Caco-2 (cell line): ENCODE measurements around the gene TBXT. TPM values are rescaled to one million over a fixed set of nuclear protein-coding genes. Genes with fewer than 3 reads are reported as not detected.

Experiments
- BruUV-seq: library from RNA; stranded (reverse); fragments of 400-500 nt; replicated peaks from 2 replicates; lab custom pipeline; 2021; lab: Mats Ljungman, UMichigan
- CTCF ChIA-PET: fragments of 300-600 bp; sonication (Branson Sonifier 250); formaldehyde crosslinking; loops from one replicate; lab custom pipeline; 2022; ENCODE audit warnings: antibody characterized with exemption; lab: Charles Lee
- POLR2A ChIA-PET: fragments of 300-600 bp; sonication (Branson Sonifier 250); formaldehyde crosslinking; loops from one replicate; lab custom pipeline; 2022; ENCODE audit warnings: antibody characterized with exemption; lab: Charles Lee
- DNase-seq, 2 experiments: peaks; one replicate each; pipeline versions ENCODE4 v3.0.0 to v3.0.0-alpha.2; 2020 to 2022
- H3K27me3 ChIP-seq: replicated peaks from 2 replicates; pipeline ENCODE4 v1.6.0; 2011; ENCODE audit warnings: low read length; ENCODE audit not compliant: control insufficient read depth, insufficient read depth
- H3K36me3 ChIP-seq: 2 replicates; pipeline ENCODE4 v1.5.1; 2011; ENCODE audit warnings: low read length; ENCODE audit not compliant: control insufficient read depth, insufficient read depth
- H3K4me1 ChIP-seq: fragments of 250-450 bp; sonication (Bioruptor Pico); 2 replicates; pipeline ENCODE4 v1.5.1; 2020; ENCODE audit warnings: mild to moderate bottlenecking
- H3K4me3 ChIP-seq: 2 replicates; pipeline ENCODE4 v1.5.1; 2011; ENCODE audit warnings: low read depth, mild to moderate bottlenecking, control low read depth, low read length
- H3K9me3 ChIP-seq: fragments of 250-450 bp; sonication (Bioruptor Pico); 2 replicates; pipeline ENCODE4 v1.5.1; 2020; ENCODE audit warnings: mild to moderate bottlenecking, moderate library complexity
- H3K27ac Mint-ChIP-seq: one replicate; pipeline ENCODE4 v1.8.0; 2022; ENCODE audit warnings: mixed read lengths; ENCODE audit not compliant: unreplicated experiment
- H3K27me3 Mint-ChIP-seq: one replicate; pipeline ENCODE4 v1.8.0; 2022; ENCODE audit warnings: mixed read lengths; ENCODE audit not compliant: insufficient read depth, unreplicated experiment
- H3K36me3 Mint-ChIP-seq: one replicate; pipeline ENCODE4 v1.8.0; 2022; ENCODE audit warnings: mild to moderate bottlenecking, mixed read lengths; ENCODE audit not compliant: insufficient read depth, unreplicated experiment
- H3K4me1 Mint-ChIP-seq: one replicate; pipeline ENCODE4 v1.8.0; 2022; ENCODE audit warnings: low read depth, mixed read lengths; ENCODE audit not compliant: unreplicated experiment
- H3K4me3 Mint-ChIP-seq: one replicate; pipeline ENCODE4 v1.8.0; 2022; ENCODE audit warnings: mild to moderate bottlenecking, moderate library complexity, mixed read lengths; ENCODE audit not compliant: unreplicated experiment
- H3K9me3 Mint-ChIP-seq: one replicate; pipeline ENCODE4 v1.8.0; 2022; ENCODE audit warnings: mixed read lengths; ENCODE audit not compliant: unreplicated experiment
- intact Hi-C: fragments of 100-400 bp; cut with micrococcal nuclease; formaldehyde crosslinking; loops from one replicate; pipeline ENCODE4 v1.10.0; 2022; ENCODE audit not compliant: unreplicated experiment
- total RNA-seq: library from RNA; stranded (reverse); gene quantifications from 2 replicates; pipeline ENCODE4 v1.2.3, GENCODE V29; 2022
- TF ChIP-seq, protein P1 (sequence below), 2 experiments: fragments of 200-600 bp in 1 of 2; IDR thresholded peaks; 1 replicate in 1 of 2; 2 replicates in 1 of 2; pipeline versions ENCODE4 v1.5.1 to v1.8.0; 2011 to 2022; ENCODE audit warnings: antibody characterized with exemption in 1 of 2, control low read depth in 1 of 2, inconsistent platforms in 1 of 2, low read depth in 1 of 2, low read length in 1 of 2, mild to moderate bottlenecking in 1 of 2, moderate library complexity in 1 of 2; ENCODE audit not compliant: insufficient read depth in 1 of 2, severe bottlenecking in 1 of 2, unreplicated experiment in 1 of 2

Gene TBXT
- total RNA-seq, 1 experiment from 2014 or later: not detected

DNA sequence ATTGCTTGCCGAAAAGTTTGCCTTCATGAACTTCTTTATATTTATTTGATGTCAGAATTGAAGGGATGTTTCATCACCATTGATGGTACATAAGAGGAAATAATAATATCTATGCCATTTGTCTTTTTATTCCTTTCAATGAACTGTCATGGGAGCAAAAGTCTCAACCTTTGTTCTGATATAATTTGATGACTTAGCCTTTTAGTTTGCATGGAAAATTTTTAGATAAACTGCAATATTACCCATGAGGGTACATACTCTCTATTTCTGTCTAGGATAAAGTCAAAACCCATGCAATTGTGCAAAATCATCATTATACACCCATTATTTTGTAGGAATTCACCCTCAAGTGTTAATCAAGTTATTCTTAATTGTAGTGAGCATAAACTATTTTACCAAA, 15.9 kb downstream of the TBXT start:
- Histone ChIP-seq H3K27me3 (no peaks in the 10 kb centered on the region), H3K36me3 (no peaks in the 10 kb centered on the region), H3K9me3 (peaks cover 13% of the 10 kb centered on the region), H3K4me3 (no peak overlapping the region), H3K4me1 (no peaks in the 10 kb centered on the region)
- H3K27ac Mint-ChIP-seq: no peak overlapping the region
- POLR2A ChIA-PET: no interaction called here
- no peak for DNase-seq
- no peaks in the 10 kb centered on the region for H3K27me3 Mint-ChIP-seq
- peaks cover 30% of the 10 kb centered on the region for H3K9me3 Mint-ChIP-seq
- no TSS peak for BruUV-seq
- no peaks in the 10 kb centered on the region for H3K4me1 Mint-ChIP-seq
- CTCF ChIA-PET: no interaction called here
- TF ChIP-seq, protein P1, sequence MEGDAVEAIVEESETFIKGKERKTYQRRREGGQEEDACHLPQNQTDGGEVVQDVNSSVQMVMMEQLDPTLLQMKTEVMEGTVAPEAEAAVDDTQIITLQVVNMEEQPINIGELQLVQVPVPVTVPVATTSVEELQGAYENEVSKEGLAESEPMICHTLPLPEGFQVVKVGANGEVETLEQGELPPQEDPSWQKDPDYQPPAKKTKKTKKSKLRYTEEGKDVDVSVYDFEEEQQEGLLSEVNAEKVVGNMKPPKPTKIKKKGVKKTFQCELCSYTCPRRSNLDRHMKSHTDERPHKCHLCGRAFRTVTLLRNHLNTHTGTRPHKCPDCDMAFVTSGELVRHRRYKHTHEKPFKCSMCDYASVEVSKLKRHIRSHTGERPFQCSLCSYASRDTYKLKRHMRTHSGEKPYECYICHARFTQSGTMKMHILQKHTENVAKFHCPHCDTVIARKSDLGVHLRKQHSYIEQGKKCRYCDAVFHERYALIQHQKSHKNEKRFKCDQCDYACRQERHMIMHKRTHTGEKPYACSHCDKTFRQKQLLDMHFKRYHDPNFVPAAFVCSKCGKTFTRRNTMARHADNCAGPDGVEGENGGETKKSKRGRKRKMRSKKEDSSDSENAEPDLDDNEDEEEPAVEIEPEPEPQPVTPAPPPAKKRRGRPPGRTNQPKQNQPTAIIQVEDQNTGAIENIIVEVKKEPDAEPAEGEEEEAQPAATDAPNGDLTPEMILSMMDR (IDR thresholded peaks at IDR 0.05; ENCODE audit: insufficient read depth in 1 of 2, low read depth in 1 of 2, low read length in 1 of 2, severe bottlenecking in 1 of 2, unreplicated experiment in 1 of 2): no peak
- no peak overlapping the region for H3K4me3 Mint-ChIP-seq
- intact Hi-C loops: no loop called here
- no peaks in the 10 kb centered on the region for H3K36me3 Mint-ChIP-seq

- DNase-seq: no peak
- POLR2A ChIA-PET: no interaction called here
- Mint-ChIP-seq H3K4me1 (no peaks in the 10 kb centered on the region), H3K27me3 (peaks cover 12% of the 10 kb centered on the region), H3K36me3 (no peaks in the 10 kb centered on the region), H3K9me3 (peaks cover 17% of the 10 kb centered on the region), H3K27ac (no peak overlapping the region), H3K4me3 (no peak overlapping the region)
- no peaks in the 10 kb centered on the region for H3K36me3 ChIP-seq
- H3K4me3 ChIP-seq: no peak overlapping the region
- intact Hi-C loops: no loop called here
- CTCF ChIA-PET: no interaction called here
- no TSS peak for BruUV-seq
- TF ChIP-seq, protein P1 (IDR thresholded peaks at IDR 0.05; ENCODE audit: insufficient read depth in 1 of 2, low read depth in 1 of 2, low read length in 1 of 2, severe bottlenecking in 1 of 2, unreplicated experiment in 1 of 2): no peak
- no peaks in the 10 kb centered on the region for H3K4me1 ChIP-seq
- H3K9me3 ChIP-seq: peaks cover 5% of the 10 kb centered on the region
- no peaks in the 10 kb centered on the region for H3K27me3 ChIP-seq
Measured at GRCh38 chr6:166145751-166146150, 21.9 kb downstream of the TBXT start.

GRCh38 chr6:166143011-166143410, 24.6 kb downstream of the TBXT start:
- Mint-ChIP-seq H3K9me3 (no peaks in the 10 kb centered on the region), H3K27me3 (peaks cover 12% of the 10 kb centered on the region), H3K4me3 (no peak overlapping the region), H3K4me1 (no peaks in the 10 kb centered on the region), H3K27ac (no peak overlapping the region), H3K36me3 (no peaks in the 10 kb centered on the region)
- ChIA-PET POLR2A (no interaction called here), CTCF (interaction anchor here (0.6 kb wide), 1 partner anchor 133 kb away, joined by 3 read pairs; no protein-coding TSS in a partner anchor)
- no peaks in the 10 kb centered on the region for H3K36me3 ChIP-seq
- no peaks in the 10 kb centered on the region for H3K9me3 ChIP-seq
- no peak for DNase-seq
- TF ChIP-seq, protein P1 (IDR thresholded peaks at IDR 0.05; ENCODE audit: insufficient read depth in 1 of 2, low read depth in 1 of 2, low read length in 1 of 2, severe bottlenecking in 1 of 2, unreplicated experiment in 1 of 2): no peak
- BruUV-seq: no TSS peak
- no peak overlapping the region for H3K4me3 ChIP-seq
- H3K27me3 ChIP-seq: no peaks in the 10 kb centered on the region
- no peaks in the 10 kb centered on the region for H3K4me1 ChIP-seq
- intact Hi-C loops: no loop called here
